Hepatocyte (in vitro differentiated cells): Measurements from ENCODE around the gene NUDT12. TPM values are rescaled to one million over a fixed set of nuclear protein-coding genes. Genes with fewer than 3 reads are reported as not detected.

Source experiments
- DNase-seq: peaks from one replicate; pipeline ENCODE4 v3.0.0-alpha.2; 2016; ENCODE audit warnings: low spot score
- H2AFZ ChIP-seq: fragments of 200-600 bp; sonication (generic); 2 replicates; pipeline ENCODE4 v1.6.0; 2016; ENCODE audit warnings: antibody characterized with exemption, mild to moderate bottlenecking
- H3K27ac ChIP-seq: fragments of 200-600 bp; sonication (generic); 2 replicates; pipeline ENCODE4 v1.5.1; 2016; ENCODE audit warnings: mild to moderate bottlenecking
- H3K27me3 ChIP-seq: fragments of 200-600 bp; sonication (generic); 2 replicates; pipeline ENCODE4 v1.6.1; 2016
- H3K36me3 ChIP-seq: fragments of 200-600 bp; sonication (generic); replicated peaks from 2 replicates; pipeline ENCODE4 v1.5.1; 2016; ENCODE audit warnings: low read depth; ENCODE audit not compliant: insufficient read depth
- H3K4me1 ChIP-seq: fragments of 200-600 bp; sonication (generic); 2 replicates; pipeline ENCODE4 v1.5.1; 2016; ENCODE audit warnings: mild to moderate bottlenecking, moderate library complexity; ENCODE audit not compliant: insufficient read depth
- H3K4me2 ChIP-seq: fragments of 200-600 bp; sonication (generic); 2 replicates; pipeline ENCODE4 v1.6.0; 2016
- H3K4me3 ChIP-seq: fragments of 200-600 bp; sonication (generic); 2 replicates; pipeline ENCODE4 v1.5.1; 2016; ENCODE audit warnings: mild to moderate bottlenecking
- H3K79me2 ChIP-seq: fragments of 200-600 bp; sonication (generic); 2 replicates; pipeline ENCODE4 v1.6.0; 2017; ENCODE audit warnings: mild to moderate bottlenecking
- H3K9me2 ChIP-seq: fragments of 200-600 bp; sonication (generic); replicated peaks from 2 replicates; pipeline ENCODE4 v1.6.0; 2017; ENCODE audit warnings: mild to moderate bottlenecking; ENCODE audit not compliant: insufficient read depth
- H3K9me3 ChIP-seq: fragments of 200-600 bp; sonication (generic); 2 replicates; pipeline ENCODE4 v1.5.1; 2016; ENCODE audit warnings: low read depth, mild to moderate bottlenecking
- H4K20me1 ChIP-seq: fragments of 200-600 bp; sonication (generic); 2 replicates; pipeline ENCODE4 v1.6.0; 2016; ENCODE audit warnings: mild to moderate bottlenecking; ENCODE audit not compliant: insufficient read depth, poor library complexity, severe bottlenecking
- CTCF ChIP-seq: fragments of 200-600 bp; sonication (generic); IDR thresholded peaks from 2 replicates; pipeline ENCODE4 v1.5.1; 2016; ENCODE audit warnings: antibody characterized with exemption, mild to moderate bottlenecking; ENCODE audit not compliant: poor library complexity
- EZH2 ChIP-seq: fragments of 200-600 bp; sonication (generic); IDR thresholded peaks from 2 replicates; pipeline ENCODE4 v1.6.1; 2016; ENCODE audit warnings: antibody characterized with exemption, mild to moderate bottlenecking, borderline replicate concordance
- EZH2phosphoT487 ChIP-seq: fragments of 200-600 bp; sonication (generic); IDR thresholded peaks from one replicate; pipeline ENCODE4 v1.6.1; 2018; ENCODE audit warnings: antibody characterized with exemption, mild to moderate bottlenecking, low read depth, moderate library complexity; ENCODE audit not compliant: unreplicated experiment, severe bottlenecking
- WGBS: methylation state at CpG from one replicate; pipeline ENCODE4 v1.1.6; 2016; ENCODE audit warnings: low lambda C conversion rate; ENCODE audit errors: missing lambda C conversion rate; 5-methylcytosine and 5-hydroxymethylcytosine counted together
- polyA plus RNA-seq: library from polyadenylated mRNA; unstranded; fragments of >200 nt; fragmentation: Nextera tagmentation; extraction: Ambion mirVana; gene quantifications from 2 replicates; pipeline ENCODE4 v1.2.1, GENCODE V29; 2016
- total RNA-seq: library from RNA; depleted of rRNA; stranded (reverse); fragments of >200 nt; gene quantifications from 2 replicates; pipeline ENCODE4 v1.2.3, GENCODE V29; 2014

NUDT12 gene
- total and polyA plus RNA-seq, 2 experiments from 2014 or later: 7.2 to 38.9 TPM

- Histone ChIP-seq H3K27ac (no peak overlapping the region), H3K4me2 (no peak overlapping the region), H4K20me1 (no peaks in the 10 kb centered on the region), H3K36me3 (no peaks in the 10 kb centered on the region), H3K9me3 (peaks cover 5% of the 10 kb centered on the region), H3K4me3 (no peak overlapping the region), H3K4me1 (no peaks in the 10 kb centered on the region), H3K79me2 (no peaks in the 10 kb centered on the region), H2AFZ (no peak overlapping the region), H3K27me3 (no peaks in the 10 kb centered on the region), H3K9me2 (no peaks in the 10 kb centered on the region)
- DNase-seq: no peak
- no peak for TF ChIP-seq EZH2
- no peak for TF ChIP-seq EZH2phosphoT487
- TF ChIP-seq CTCF: no peak
Observed at GRCh38 chr5:103503066-103503465, 59.5 kb downstream of the NUDT12 start.

- Histone ChIP-seq H3K79me2 (no peaks in the 10 kb centered on the region), H3K4me3 (no peak overlapping the region), H3K9me3 (peaks cover 5% of the 10 kb centered on the region), H2AFZ (no peak overlapping the region), H3K4me1 (no peaks in the 10 kb centered on the region), H3K36me3 (no peaks in the 10 kb centered on the region), H3K27ac (no peak overlapping the region), H3K4me2 (no peak overlapping the region), H4K20me1 (no peaks in the 10 kb centered on the region), H3K27me3 (no peaks in the 10 kb centered on the region), H3K9me2 (no peaks in the 10 kb centered on the region)
- TF ChIP-seq EZH2phosphoT487: no peak
- no peak for TF ChIP-seq CTCF
- no peak for TF ChIP-seq EZH2
- WGBS: 89% methylated on average over 3 of the region's 3 CpGs
- no peak for DNase-seq
Observed at GRCh38 chr5:103502662-103503061, 59.9 kb downstream of the NUDT12 start.
